Stimulated activated naive CD8-positive, alpha-beta T cell treated with anti-CD3 and anti-CD28 coated beads, Interleukin-15, Interleukin-2, amounts not matched to agents 100 ng/mL and 50 ng/mL, for 24 hours (primary cell): ENCODE results near the gene RABL6.

Experiments
- H3K27ac Mint-ChIP-seq: one replicate; pipeline ENCODE4 v1.8.0; 2021; ENCODE audit warnings: mild to moderate bottlenecking, mixed read lengths
- H3K27me3 Mint-ChIP-seq: one replicate; pipeline ENCODE4 v1.8.0; 2021; ENCODE audit warnings: mixed read lengths
- H3K36me3 Mint-ChIP-seq: one replicate; pipeline ENCODE4 v1.8.0; 2021; ENCODE audit warnings: low read depth, mixed read lengths
- H3K4me1 Mint-ChIP-seq: one replicate; pipeline ENCODE4 v1.8.0; 2021; ENCODE audit warnings: low read depth, mixed read lengths
- H3K4me3 Mint-ChIP-seq: one replicate; pipeline ENCODE4 v1.8.0; 2021; ENCODE audit warnings: mild to moderate bottlenecking, mixed read lengths
- H3K9me3 Mint-ChIP-seq: one replicate; pipeline ENCODE4 v1.8.0; 2021; ENCODE audit warnings: mixed read lengths

Gene RABL6

DNA sequence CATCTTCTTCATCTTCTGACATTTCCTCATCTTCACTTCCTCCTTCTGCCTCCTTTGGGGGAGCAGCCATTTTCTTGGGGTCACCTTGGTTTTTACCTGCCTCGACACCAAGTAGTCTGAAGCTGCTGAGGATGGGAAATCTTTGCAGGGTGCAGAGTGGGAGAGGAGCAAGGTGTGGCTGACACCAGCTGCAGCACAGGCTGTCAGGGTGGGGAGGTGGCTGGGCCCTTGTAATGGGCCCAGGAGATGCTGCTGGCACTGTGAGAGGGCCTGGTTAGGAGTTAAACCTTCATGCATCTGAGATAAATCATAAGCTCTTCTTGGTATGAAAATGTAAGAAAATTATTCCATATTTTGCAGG lies 7.7 kb downstream of the RABL6 start:
- Mint-ChIP-seq H3K4me1 (peaks cover 18% of the 10 kb centered on the region), H3K27ac (no peak overlapping the region), H3K36me3 (peaks cover 52% of the 10 kb centered on the region), H3K9me3 (no peaks in the 10 kb centered on the region), H3K4me3 (no peak overlapping the region), H3K27me3 (no peaks in the 10 kb centered on the region)

DNA sequence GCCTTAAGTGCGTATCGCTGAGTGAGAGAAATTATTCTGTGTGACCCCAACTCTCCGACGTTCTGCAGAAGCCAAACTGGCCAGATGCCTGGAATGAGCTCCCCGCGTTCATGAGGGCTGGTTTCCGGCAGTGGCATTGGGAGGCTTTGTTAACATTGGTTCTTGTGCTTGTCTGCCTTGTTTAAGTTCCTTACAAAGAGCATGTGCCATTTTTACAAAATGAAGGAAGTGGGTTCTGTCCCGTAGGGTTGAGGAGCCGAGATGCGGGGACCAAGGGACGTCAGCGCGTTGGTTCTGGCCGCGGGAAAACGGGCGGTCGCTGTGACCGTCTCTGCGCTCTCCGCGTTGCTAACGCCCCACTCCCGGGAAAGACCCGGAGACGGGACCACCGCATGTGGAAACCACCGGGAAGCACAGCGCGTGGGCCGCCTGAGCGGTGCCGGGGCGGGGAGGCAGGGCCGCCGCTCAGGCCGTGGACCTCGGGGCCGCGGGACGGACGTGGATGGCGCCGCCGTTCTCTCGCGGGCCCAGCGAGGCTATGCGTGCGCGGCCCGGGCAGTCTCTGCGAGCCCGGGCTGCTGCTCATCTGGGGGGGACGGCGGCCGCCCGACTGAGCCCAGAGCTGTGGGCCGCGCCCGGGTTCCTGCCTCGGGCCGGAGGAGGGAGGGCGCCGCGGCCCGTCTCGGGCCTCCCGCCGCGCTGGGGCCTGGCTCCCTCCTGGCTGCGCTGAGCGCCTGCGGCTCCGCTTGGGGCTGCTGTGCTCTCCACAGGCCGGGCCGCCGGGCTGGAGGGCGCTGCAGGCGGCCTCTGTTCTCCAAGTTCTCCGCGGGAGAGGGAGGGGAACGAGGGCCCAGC lies 13.4 kb downstream of the RABL6 start:
- no peaks in the 10 kb centered on the region for H3K9me3 Mint-ChIP-seq
- H3K4me1 Mint-ChIP-seq: peaks cover 6% of the 10 kb centered on the region
- peak overlapping the region; percentile 13 for H3K4me3 Mint-ChIP-seq
- H3K27ac Mint-ChIP-seq: no peak overlapping the region
- no peaks in the 10 kb centered on the region for H3K27me3 Mint-ChIP-seq
- peaks cover 23% of the 10 kb centered on the region for H3K36me3 Mint-ChIP-seq

DNA sequence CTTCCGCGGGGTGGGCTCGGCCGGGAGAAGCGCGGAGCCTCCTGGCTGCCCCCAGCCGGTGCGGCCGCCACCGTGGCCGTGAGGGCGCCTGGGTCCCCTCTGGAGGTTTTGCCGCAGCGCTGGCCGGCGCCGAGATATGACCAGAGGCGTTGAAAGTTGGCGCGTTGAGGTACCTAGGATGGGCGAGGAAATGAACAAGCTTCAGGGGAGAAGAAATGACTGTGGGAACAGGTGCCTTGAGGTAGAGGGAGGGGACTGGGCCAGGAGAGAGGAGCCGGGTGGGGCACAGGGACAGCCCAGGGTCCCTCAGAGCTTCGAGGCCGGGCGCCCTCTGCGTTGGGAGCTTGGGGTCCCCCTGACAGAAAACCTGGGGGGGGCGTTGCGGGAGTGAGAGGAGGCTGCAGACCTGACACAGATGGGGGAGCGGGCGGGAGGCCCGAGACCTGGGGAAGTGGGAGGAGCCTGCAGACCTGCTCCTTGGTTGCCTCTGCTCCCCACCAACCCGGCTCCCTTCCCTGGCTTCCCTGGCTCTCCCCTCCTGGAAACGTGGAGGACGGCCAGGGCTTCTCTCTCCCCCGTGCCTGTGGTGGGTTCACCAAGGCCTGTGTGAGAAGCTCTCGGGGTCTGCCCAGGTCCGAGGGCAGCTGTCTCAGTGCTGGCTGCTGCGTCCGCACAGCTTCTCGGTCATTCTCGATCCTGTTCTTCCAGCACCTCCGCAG lies 14.2 kb downstream of the RABL6 start:
- Mint-ChIP-seq H3K9me3 (no peaks in the 10 kb centered on the region), H3K36me3 (peaks cover 19% of the 10 kb centered on the region), H3K4me1 (peaks cover 6% of the 10 kb centered on the region), H3K27me3 (no peaks in the 10 kb centered on the region), H3K4me3 (no peak overlapping the region), H3K27ac (no peak overlapping the region)

DNA sequence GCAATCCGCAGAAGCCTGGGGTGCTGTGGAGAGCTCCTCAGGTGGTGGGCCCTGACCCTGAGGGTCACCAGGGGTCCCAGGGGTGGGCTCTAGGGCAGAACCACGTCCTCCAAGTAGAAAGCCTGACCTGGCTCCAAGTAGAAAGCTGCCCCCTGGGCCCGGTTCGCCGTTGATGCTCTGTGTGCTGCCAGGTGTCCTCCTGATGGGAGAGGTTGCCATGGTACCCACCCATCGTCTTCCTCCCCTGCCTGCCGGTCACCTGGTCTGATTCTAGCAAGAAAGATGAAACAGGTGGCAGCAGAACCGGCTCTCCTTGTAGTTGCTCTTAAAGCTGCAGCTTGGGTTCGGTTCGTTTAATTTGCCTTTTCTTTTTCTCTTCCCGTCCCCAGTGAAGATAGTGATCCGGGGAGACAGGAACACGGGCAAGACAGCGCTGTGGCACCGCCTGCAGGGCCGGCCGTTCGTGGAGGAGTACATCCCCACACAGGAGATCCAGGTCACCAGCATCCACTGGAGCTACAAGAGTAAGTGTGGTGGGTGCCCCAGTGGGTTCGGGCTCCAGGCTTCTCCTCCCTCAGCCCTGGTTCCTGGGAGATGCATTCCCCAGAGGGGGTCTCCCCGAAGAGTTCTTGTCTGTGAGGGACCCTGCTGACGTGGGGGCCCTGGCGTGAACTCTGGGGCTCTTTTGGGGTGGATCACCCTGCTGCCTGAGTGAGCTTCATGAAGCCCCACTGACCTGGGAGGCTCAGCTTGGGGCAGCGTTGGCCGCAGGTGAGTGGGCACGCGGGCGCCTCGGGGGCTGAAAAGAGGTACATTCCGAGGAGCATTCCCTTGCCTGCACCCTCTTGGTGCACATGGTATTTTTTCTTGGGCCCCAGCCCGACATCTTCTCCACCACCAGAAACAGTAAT lies 15.6 kb downstream of the RABL6 start:
- H3K27ac Mint-ChIP-seq: no peak overlapping the region
- H3K4me3 Mint-ChIP-seq: no peak overlapping the region
- H3K27me3 Mint-ChIP-seq: no peaks in the 10 kb centered on the region
- peaks cover 6% of the 10 kb centered on the region for H3K4me1 Mint-ChIP-seq
- H3K36me3 Mint-ChIP-seq: peaks cover 14% of the 10 kb centered on the region
- H3K9me3 Mint-ChIP-seq: no peaks in the 10 kb centered on the region

DNA sequence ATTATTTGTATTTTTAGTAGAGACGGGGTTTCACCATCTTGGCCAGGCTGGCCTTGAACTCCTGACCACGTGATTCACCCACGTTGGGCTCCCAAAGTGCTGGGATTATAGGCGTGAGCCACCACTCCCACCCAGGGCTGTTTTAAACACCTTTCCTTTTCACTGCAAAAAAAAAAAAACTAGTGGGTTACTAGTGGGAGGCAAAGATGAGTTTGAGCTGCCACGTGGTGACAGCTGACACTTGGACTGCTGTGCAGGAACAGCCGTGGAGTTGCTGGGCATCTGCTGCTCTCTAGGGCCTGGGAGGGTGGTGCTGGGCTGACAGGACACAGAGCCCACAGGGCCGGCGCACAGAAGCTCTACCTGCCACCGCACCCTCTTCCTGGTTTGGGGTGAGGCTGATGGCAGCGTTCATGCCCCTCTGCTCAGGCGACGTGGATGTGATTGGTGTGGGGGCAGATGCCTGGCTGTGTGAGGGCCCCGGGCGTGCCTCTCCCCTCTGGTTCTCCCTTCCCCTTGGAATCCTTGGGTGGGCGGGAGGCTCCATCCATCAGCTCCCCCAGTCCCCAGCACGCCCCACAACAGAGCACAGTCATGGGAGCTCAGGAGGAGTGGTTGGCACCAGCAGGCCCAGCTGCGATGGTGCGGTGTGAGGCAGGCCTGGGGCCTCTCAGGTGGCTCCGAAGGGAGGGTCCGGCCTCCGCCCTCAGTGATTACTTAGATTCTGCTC lies 16.9 kb downstream of the RABL6 start:
- Mint-ChIP-seq H3K9me3 (no peaks in the 10 kb centered on the region), H3K36me3 (peaks cover 18% of the 10 kb centered on the region), H3K4me1 (peaks cover 6% of the 10 kb centered on the region), H3K27ac (no peak overlapping the region), H3K4me3 (no peak overlapping the region), H3K27me3 (no peaks in the 10 kb centered on the region)

DNA sequence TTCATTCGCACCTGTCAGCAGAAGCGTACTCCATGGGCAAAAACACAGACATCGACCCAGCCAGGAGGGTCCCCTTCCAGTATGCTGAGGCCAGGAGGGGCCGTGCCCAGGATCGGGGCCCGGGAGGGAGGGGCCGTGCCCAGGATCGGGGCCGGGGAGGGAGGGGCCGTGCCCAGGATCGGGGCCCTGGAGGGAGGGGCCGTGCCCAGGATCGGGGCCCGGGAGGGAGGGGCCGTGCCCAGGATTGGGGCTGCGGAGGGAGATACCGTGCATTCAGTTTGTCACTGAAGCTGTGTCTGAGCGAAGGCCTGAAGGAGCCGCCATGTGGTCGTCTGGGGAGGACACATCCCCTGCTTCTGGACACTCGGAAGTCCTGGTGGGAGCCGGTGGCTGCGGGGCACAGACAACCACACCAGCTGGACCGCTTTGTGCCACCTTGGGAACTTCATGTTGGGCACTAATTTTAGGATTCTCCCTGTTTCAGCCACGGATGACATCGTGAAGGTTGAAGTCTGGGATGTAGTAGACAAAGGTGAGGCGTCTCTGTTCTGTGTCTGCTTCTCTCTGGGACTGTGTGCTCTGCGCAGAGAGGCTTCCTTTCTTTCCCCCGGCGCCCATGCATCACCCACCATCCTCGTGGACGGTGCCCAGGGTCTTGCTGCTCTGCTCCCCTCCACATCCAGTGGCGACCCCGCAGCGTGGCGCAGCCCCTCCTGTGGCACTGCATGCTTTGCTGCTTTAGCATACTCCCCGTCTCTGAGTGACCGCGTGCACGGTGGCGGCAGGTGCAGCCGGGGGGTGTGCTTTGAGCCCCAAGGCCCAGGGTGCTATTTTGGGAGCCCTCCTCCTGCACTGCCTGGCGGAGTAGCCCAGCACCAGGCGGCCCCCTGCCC lies 17.8 kb downstream of the RABL6 start:
- H3K9me3 Mint-ChIP-seq: no peaks in the 10 kb centered on the region
- peaks cover 17% of the 10 kb centered on the region for H3K36me3 Mint-ChIP-seq
- H3K4me1 Mint-ChIP-seq: peaks cover 6% of the 10 kb centered on the region
- no peaks in the 10 kb centered on the region for H3K27me3 Mint-ChIP-seq
- no peak overlapping the region for H3K4me3 Mint-ChIP-seq
- no peak overlapping the region for H3K27ac Mint-ChIP-seq

DNA sequence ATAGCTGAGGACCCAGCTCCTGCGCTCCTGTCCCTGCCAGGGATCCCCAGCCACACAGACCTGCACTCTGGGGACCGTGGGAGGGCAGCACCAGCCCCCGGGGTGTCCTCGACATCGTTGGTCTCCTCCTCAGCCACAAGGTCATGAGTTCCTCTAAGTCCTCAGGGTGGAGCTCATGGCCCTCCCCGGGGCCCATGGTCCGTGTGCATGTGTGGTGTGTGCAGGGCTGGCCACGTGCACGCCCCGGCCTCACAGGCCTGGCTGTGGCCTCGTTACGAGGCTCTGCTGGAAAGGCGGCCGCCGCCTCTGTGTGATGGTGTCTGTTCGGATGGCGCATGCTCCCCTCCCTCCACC lies 18.4 kb downstream of the RABL6 start:
- Mint-ChIP-seq H3K9me3 (no peaks in the 10 kb centered on the region), H3K4me1 (no peaks in the 10 kb centered on the region), H3K36me3 (peaks cover 11% of the 10 kb centered on the region), H3K4me3 (no peak overlapping the region), H3K27ac (no peak overlapping the region), H3K27me3 (no peaks in the 10 kb centered on the region)

DNA sequence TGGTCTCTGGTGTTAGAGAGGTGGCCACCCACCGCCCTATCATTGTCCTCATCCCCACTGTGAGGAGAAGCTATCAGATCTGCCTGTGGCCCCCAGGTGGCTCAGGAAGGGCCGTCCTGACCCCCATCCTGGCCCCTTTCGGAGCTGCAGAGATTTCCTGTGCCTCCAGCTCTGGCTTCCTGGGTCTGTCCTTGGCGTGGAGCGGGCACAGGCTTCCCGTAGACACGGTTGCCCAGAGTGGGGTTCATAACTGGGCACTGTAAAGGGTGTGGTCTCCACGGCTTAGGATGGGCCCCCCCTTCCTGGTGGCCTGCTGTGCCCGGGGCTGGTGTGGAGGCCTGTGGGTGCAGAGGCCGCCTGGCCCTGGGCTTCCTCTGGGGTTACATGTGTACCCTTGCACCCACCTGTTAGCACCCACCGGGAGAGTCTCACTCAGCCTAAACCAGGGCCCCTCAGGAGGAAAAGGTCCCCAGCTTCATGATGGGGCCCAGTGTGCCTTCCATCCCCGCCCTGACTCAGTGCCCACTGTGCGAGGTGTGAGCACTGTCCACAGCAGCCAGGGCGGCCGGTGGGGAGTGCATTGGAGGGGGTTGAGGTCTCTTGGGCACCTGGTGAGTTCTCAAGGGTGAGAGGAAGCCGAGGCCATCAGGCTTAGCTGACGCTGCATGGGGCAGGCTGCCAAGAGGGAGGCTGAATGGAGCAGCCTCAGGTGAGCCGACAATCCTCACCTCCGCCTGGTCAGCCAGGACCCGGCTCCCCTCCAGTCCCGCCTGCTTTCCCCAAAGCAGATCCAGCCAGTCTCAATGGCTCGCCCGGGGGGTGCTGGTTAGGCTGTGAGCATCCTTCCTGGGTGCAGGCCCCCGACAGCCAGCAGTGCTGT lies 19.2 kb downstream of the RABL6 start:
- Mint-ChIP-seq H3K27ac (no peak overlapping the region), H3K36me3 (peaks cover 11% of the 10 kb centered on the region), H3K27me3 (no peaks in the 10 kb centered on the region), H3K4me3 (no peak overlapping the region), H3K4me1 (no peaks in the 10 kb centered on the region), H3K9me3 (no peaks in the 10 kb centered on the region)

DNA sequence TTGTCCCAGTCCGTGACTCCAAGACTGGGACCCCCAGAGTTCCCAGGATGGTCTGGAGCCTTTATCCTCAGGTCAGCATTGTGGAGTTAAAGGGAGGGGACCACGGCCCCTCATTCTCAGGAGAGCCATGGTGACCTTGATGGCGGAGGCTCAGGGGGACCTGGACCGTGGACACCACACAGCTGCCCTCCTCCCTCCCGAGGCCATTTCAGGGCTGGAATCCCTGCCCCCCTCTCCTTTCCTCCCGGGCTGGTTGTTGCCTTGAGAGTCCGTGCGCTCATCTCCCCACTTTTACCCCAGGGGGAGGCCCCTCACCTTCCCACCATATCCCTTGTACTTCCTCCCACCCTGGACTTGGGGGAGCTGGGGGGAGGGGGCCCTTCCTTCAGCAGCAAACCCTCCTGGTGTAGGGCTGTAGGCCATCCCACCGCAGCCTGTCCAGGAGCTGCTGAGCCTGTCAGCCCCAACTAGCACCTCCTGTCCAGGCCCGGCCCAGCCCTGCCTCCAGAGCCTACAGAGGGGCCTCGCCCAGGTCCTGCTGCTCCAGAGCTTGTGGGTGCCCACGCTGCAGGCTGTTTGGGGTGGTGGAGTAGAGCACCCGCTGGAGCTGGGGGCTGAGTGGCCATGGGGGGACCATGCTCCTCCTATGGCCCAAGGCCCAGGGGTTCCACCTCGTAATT lies 20.2 kb downstream of the RABL6 start:
- Mint-ChIP-seq H3K9me3 (no peaks in the 10 kb centered on the region), H3K27ac (no peak overlapping the region), H3K4me1 (no peaks in the 10 kb centered on the region), H3K4me3 (no peak overlapping the region), H3K27me3 (no peaks in the 10 kb centered on the region), H3K36me3 (peaks cover 16% of the 10 kb centered on the region)

DNA sequence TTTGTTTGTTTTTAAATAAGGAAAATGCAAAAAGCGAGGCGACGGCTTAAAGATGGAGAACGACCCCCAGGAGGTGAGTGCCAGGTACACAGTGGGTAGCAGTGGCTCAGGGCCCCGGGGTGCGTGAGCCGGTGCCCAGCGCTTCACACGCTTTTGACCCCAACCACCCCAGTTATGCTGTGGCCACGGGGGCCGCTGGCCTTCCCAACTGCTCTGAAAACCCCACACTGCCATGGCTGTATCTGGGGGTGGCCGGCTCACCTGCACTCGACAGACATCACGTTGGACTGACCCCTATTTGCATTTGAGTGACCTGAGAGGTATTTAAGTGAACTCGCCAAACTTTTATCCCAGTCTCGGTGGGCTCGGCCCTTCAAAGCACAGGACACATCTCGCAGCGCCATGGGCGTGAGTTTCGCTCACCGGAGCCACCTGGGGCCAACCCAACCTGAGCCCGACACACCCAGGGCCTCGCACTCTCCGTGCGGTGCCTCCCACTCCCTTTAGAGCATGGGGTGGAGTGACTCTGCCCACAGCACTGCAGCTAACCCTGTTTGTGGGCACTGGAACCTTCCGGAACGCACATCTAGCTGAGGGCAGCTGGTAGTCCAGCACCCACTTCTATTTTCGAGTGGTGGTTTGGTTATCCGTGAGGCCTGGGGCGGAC lies 20.9 kb downstream of the RABL6 start:
- Mint-ChIP-seq H3K36me3 (peaks cover 16% of the 10 kb centered on the region), H3K27ac (no peak overlapping the region), H3K9me3 (no peaks in the 10 kb centered on the region), H3K4me1 (no peaks in the 10 kb centered on the region), H3K4me3 (no peak overlapping the region), H3K27me3 (no peaks in the 10 kb centered on the region)

DNA sequence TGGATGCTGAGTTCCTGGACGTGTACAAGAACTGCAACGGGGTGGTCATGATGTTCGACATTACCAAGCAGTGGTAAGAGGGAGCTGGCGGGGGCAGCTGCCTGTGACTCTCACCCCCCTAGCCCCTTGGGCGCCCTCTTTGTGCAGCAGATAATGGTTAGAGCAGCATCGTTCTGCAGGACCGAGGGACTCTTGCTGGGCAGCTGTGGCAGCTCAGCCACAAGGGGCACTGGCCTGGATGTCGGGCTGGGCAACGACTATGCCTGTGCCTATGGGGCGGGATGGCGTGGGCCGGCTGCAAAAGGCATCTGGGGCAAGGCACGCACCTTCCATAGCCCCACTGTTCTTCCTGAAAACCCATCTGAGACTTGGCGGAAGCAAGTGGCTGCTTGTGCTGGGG lies 21.7 kb downstream of the RABL6 start:
- Mint-ChIP-seq H3K9me3 (no peaks in the 10 kb centered on the region), H3K4me1 (no peaks in the 10 kb centered on the region), H3K27ac (no peak overlapping the region), H3K27me3 (no peaks in the 10 kb centered on the region), H3K4me3 (no peak overlapping the region), H3K36me3 (peaks cover 16% of the 10 kb centered on the region)
